HG03095 (cell line): ENCODE data around the gene HOTAIR.

Source experiments
- ATAC-seq: cut with Tn5 transposase; IDR thresholded peaks from one replicate; pipeline ENCODE4 v1.9.1; 2021; ENCODE audit warnings: moderate library complexity; ENCODE audit not compliant: unreplicated experiment

Gene HOTAIR

GRCh38 chr12:53930591-53931255 is 44.0 kb downstream of the HOTAIR start:
- no peak for ATAC-seq

GRCh38 chr12:53929527-53929926 is 45.2 kb downstream of the HOTAIR start:
- no peak for ATAC-seq

GRCh38 chr12:53928054-53928835 is 46.5 kb downstream of the HOTAIR start:
- ATAC-seq = no peak

GRCh38 chr12:53927220-53928029 is 47.3 kb downstream of the HOTAIR start:
- ATAC-seq = no peak

GRCh38 chr12:53924521-53925405 is 50.0 kb downstream of the HOTAIR start:
- no peak for ATAC-seq

GRCh38 chr12:53916788-53917655 is 57.7 kb downstream of the HOTAIR start:
- ATAC-seq = no peak
